Pancreas (tissue), 10 donors: ENCODE data around the gene M1AP. TPM values are rescaled to one million over a fixed set of nuclear protein-coding genes. Genes with fewer than 3 reads are reported as not detected.

ENCODE experiments used
- ATAC-seq, 4 donors: fragments of 200-7000 bp; cut with Tn5 transposase; one replicate each; pipeline versions ENCODE4 v1.8.0 to v1.9.1; 2020; ENCODE audit warnings: mild to moderate bottlenecking in 4 of 4, moderate library complexity in 4 of 4
- DNase-seq, 6 donors: peaks; one replicate each; pipeline ENCODE4 v3.0.0-alpha.2; 2020
- FAIRE-seq: peaks from 2 replicates; lab custom pipeline; 2012; peaks lifted over from hg19 to GRCh38; lab: Jason Lieb, UNC
- H3K27ac ChIP-seq, 4 donors: fragments of 200-600 bp; sonication (generic); 1 replicate in 3 of 4; 2 replicates in 1 of 4; pipeline versions ENCODE4 v1.5.0 to v1.8.0; 2020
- H3K27me3 ChIP-seq, 4 donors: fragments of 200-600 bp; one replicate each; pipeline ENCODE4 v1.8.0; 2021
- H3K36me3 ChIP-seq, 3 donors: fragments of 200-600 bp; sonication (generic) in 1 of 3; one replicate each; pipeline versions ENCODE4 v1.5.0 to v1.8.0; 2020 to 2021
- H3K4me1 ChIP-seq, 3 donors: fragments of 200-600 bp; one replicate each; pipeline ENCODE4 v1.8.0; 2021
- H3K4me3 ChIP-seq, 4 donors: fragments of 200-600 bp; sonication (generic) in 2 of 4; one replicate each; pipeline versions ENCODE4 v1.5.0 to v1.8.0; 2020 to 2021
- H3K9me3 ChIP-seq, 4 donors: fragments of 200-600 bp; one replicate each; pipeline ENCODE4 v1.8.0; 2021
- WGBS, 2 donors: extraction: QIAGEN DNeasy Blood & Tissue Kit; methylation state at CpG; one replicate each; pipeline ENCODE4 v1.1.7; 2013; 5-methylcytosine and 5-hydroxymethylcytosine counted together
- intact Hi-C, 3 donors: fragments of 100-400 bp; cut with DNase I; formaldehyde crosslinking; loops; one replicate each; pipeline versions ENCODE4 v1.11.1 to v1.14.2; 2022
- polyA plus RNA-seq, 2 donors: library from polyadenylated mRNA; stranded (reverse); fragments of 200-250 nt; gene quantifications; one replicate each; pipeline ENCODE4 v1.2.3, GENCODE V29; 2013
- total RNA-seq, 6 donors: library from RNA; stranded (reverse); fragmentation: NEBNext Ultra II Directional in 4 of 6; extraction: Animal tissue kit (Norgen Biotek cat#: 25700) in 4 of 6; gene quantifications; one replicate each; pipeline versions ENCODE4 v1.2.1 to v1.2.4, GENCODE V29; 2021 to 2023
- TF ChIP-seq, protein P1 (sequence below), 4 donors: fragments of 200-600 bp; sonication (generic) in 3 of 4; IDR thresholded peaks; one replicate each; pipeline versions ENCODE4 v1.5.0 to v1.8.0; 2021; ENCODE audit warnings: antibody characterized with exemption in 4 of 4
- donor health status: healthy with polysubstance abuse.
- donor health status: DM: no; HTN: no; CAD: no; lungs with moderate emphysema.
- donor health status: DM: no; HTN: no; CAD: no.
- donor health status: control.
- donor health status: control.
- donor health status: Bipolar disorder and iron deficiency.
- donor health status: DM: yes; HTN: yes; CAD: no.
- donor health status: DM: no; HTN: no; CAD: no.
- donor health status: DM: no; HTN: no; CAD: no.
- donor health status: DM: yes; HTN: yes; CAD: no.

Gene M1AP
- total and polyA plus RNA-seq, 8 donors = 0.11 to 0.66 (median 0.27) TPM

DNA sequence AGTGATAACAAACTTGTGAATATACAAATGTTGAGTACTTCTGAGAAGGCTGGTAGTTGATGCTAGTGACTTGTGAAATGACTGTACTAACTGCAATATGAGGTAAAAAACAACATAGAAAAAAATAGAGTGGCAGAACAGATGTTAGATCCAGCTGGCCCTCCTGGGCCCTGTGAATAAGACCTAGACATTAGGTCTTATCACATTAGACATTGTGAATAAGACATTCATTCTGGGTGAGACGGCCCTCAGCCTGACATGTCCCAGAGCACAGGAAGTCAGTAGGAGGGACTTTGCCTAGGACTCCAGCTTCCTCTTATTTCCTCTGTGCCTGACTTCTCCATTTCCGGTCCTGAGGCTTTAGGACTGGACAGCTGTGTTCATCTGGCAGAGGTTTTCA, 70.7 kb downstream of the M1AP start:
- Histone ChIP-seq H3K27me3 (no peaks in the 10 kb centered on the region), H3K9me3 (no peaks in the 10 kb centered on the region), H3K36me3 (no peaks in the 10 kb centered on the region), H3K4me3 (no peak overlapping the region), H3K27ac (peak overlapping the region in 2 of 4 donors; percentile 7 to 39), H3K4me1 (no peaks in the 10 kb centered on the region)
- ATAC-seq = peak in 3 of 4 donors; percentile 43 to 75 (median 72)
- TF ChIP-seq, protein P1, sequence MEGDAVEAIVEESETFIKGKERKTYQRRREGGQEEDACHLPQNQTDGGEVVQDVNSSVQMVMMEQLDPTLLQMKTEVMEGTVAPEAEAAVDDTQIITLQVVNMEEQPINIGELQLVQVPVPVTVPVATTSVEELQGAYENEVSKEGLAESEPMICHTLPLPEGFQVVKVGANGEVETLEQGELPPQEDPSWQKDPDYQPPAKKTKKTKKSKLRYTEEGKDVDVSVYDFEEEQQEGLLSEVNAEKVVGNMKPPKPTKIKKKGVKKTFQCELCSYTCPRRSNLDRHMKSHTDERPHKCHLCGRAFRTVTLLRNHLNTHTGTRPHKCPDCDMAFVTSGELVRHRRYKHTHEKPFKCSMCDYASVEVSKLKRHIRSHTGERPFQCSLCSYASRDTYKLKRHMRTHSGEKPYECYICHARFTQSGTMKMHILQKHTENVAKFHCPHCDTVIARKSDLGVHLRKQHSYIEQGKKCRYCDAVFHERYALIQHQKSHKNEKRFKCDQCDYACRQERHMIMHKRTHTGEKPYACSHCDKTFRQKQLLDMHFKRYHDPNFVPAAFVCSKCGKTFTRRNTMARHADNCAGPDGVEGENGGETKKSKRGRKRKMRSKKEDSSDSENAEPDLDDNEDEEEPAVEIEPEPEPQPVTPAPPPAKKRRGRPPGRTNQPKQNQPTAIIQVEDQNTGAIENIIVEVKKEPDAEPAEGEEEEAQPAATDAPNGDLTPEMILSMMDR (IDR thresholded peaks at IDR 0.05) = no peak
- DNase-seq = no peak
- intact Hi-C loops = no loop called here
- 57 to 66% methylated on average over 2 of the region's 2 CpGs for WGBS, 2 donors
- FAIRE-seq = no peak

DNA sequence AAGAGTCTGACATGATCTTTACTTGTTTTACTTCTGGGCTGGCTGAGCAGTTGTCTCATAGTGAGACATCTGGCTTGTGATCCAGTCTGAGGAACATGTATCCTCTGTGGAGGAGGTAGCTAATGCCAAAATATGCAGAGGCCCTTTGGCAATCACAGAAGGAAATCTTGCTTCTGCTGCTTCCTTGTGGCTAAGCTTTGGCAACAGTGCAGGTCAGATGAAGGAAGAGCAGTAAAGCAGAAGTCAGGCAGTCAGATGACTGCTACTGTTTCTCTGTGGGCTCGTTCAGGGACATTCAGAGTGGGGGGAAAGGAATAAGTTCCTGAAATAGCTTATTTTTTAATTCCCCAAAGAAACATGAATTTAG, 71.3 kb downstream of the M1AP start:
- Histone ChIP-seq H3K27me3 (no peaks in the 10 kb centered on the region), H3K36me3 (no peaks in the 10 kb centered on the region), H3K4me3 (no peak overlapping the region), H3K27ac (peak overlapping the region in 1 of 4 donors; percentile 46), H3K4me1 (no peaks in the 10 kb centered on the region), H3K9me3 (no peaks in the 10 kb centered on the region)
- intact Hi-C loops = no loop called here
- peak in 1 of 6 donors; percentile 34 for DNase-seq
- WGBS, 2 donors = 24 to 33% methylated on average over 1 of the region's 1 CpG
- no peak for FAIRE-seq
- ATAC-seq = peak in 3 of 4 donors; percentile 62 to 86 (median 78)
- TF ChIP-seq, protein P1 (IDR thresholded peaks at IDR 0.05) = no peak

DNA sequence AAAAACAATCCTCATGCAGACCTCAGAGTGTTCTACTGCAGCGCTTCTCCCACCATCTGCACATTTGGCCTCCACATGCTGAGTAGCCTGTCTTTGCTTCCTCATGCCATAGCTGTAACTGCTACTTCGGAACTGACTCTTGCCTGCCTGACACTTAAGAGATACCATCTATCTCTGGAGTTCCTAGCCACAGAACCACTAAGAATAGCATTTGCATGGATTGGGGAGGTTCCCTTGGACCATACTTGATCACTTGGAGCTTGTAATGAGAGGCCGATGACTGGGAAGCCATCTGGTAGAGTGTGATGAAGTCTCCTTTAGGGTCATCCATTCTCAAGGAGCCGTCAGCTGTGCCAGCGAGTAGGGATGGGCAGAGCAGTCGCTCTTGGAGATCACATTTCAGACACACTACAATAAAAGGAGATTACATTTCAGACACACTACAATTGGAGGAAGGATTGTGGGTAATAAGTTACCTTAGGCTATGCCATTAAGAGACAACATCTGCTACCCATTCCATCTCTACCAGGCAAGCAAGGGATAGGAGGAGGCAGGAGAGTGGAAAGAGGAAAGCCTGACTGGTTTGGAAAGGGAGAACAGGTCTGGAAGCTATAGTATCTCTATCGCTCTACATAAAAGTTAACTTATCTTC, 71.8 kb downstream of the M1AP start:
- TF ChIP-seq, protein P1 (IDR thresholded peaks at IDR 0.05) = no peak
- FAIRE-seq = no peak
- DNase-seq = no peak
- WGBS, 2 donors = 76 to 85% methylated on average over 7 of the region's 7 CpGs
- no peaks in the 10 kb centered on the region for H3K9me3 ChIP-seq
- H3K27ac ChIP-seq = peak overlapping the region in 1 of 4 donors; percentile 46
- H3K27me3 ChIP-seq = no peaks in the 10 kb centered on the region
- intact Hi-C loops = no loop called here
- ATAC-seq = peak in 2 of 4 donors; percentile 30 to 44
- no peak overlapping the region for H3K4me3 ChIP-seq
- H3K36me3 ChIP-seq = no peaks in the 10 kb centered on the region
- H3K4me1 ChIP-seq = no peaks in the 10 kb centered on the region

DNA sequence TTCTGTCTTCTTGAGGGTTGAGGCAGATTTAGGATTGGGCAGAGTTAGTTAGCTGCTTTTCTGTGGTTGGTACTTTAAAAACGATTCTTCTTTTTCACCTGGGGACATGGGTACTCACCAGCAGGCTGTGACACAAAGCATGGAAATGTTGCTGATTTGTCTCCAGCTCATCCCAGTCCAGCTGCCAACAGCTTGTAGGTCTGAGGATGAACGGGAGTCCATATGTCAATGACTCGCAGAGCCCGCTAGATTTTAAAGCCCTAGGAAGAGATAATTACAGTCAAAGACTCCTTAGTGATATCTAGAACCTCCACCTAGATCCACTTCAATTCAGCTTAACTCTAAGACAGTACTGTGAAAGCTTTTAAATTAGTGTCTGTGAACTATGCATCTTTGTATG, 72.8 kb downstream of the M1AP start:
- DNase-seq (no peak), FAIRE-seq (no peak), ATAC-seq (no peak)
- H3K4me1 ChIP-seq = no peaks in the 10 kb centered on the region
- H3K27ac ChIP-seq = no peak overlapping the region
- WGBS, 2 donors = 72 to 76% methylated on average over 4 of the region's 4 CpGs
- H3K36me3 ChIP-seq = no peaks in the 10 kb centered on the region
- H3K4me3 ChIP-seq = no peak overlapping the region
- TF ChIP-seq, protein P1 (IDR thresholded peaks at IDR 0.05) = no peak
- H3K9me3 ChIP-seq = no peaks in the 10 kb centered on the region
- intact Hi-C loops = no loop called here
- no peaks in the 10 kb centered on the region for H3K27me3 ChIP-seq
